IMR-90 (cell line): ENCODE results near the gene SLC22A6. TPM values are rescaled to one million over a fixed set of nuclear protein-coding genes. Genes with fewer than 3 reads are reported as not detected.

Source experiments
- ATAC-seq: fragments of 200-7000 bp; cut with Tn5 transposase; 2 replicates; pipeline ENCODE4 v1.9.1; 2020; ENCODE audit warnings: low read depth, mild to moderate bottlenecking, moderate library complexity
- BruUV-seq: library from RNA; stranded (reverse); fragments of 400-500 nt; replicated peaks from 2 replicates; lab custom pipeline; 2021; lab: Mats Ljungman, UMichigan
- CTCF ChIA-PET: fragments of 300-600 bp; formaldehyde crosslinking; extraction: SDS; loops from one replicate; lab custom pipeline; 2021; ENCODE audit warnings: antibody characterized with exemption; lab: Yijun Ruan, JAX
- POLR2A ChIA-PET: fragments of 300-600 bp; sonication (Branson Sonifier 250); formaldehyde crosslinking; loops from one replicate; lab custom pipeline; 2022; ENCODE audit warnings: antibody characterized with exemption; ENCODE audit not compliant: unreplicated experiment; lab: Charles Lee
- DNase-seq: peaks from one replicate; pipeline ENCODE4 v3.0.0; 2013
- H2AFZ ChIP-seq: replicated peaks from 2 replicates; pipeline ENCODE3; 2013; ENCODE audit warnings: low read length, mild to moderate bottlenecking; ENCODE audit not compliant: poor library complexity
- H2AK5ac ChIP-seq: 2 replicates; pipeline ENCODE4 v1.6.1; 2013; ENCODE audit warnings: low read depth, low read length, inconsistent platforms
- H2AK9ac ChIP-seq: replicated peaks from 2 replicates; pipeline ENCODE3; 2013; ENCODE audit warnings: mild to moderate bottlenecking, low read depth, low read length, moderate library complexity; ENCODE audit not compliant: poor library complexity
- H2BK120ac ChIP-seq: 2 replicates; pipeline ENCODE4 v1.6.1; 2013; ENCODE audit warnings: low read depth, low read length, inconsistent platforms
- H2BK15ac ChIP-seq: 3 replicates; pipeline ENCODE4 v1.6.1; 2013; ENCODE audit warnings: low read depth, low read length, inconsistent platforms
- H2BK20ac ChIP-seq: 2 replicates; pipeline ENCODE4 v1.6.1; 2013; ENCODE audit warnings: low read depth, mild to moderate bottlenecking, inconsistent platforms, low read length, moderate library complexity
- H2BK5ac ChIP-seq: 2 replicates; pipeline ENCODE4 v1.6.1; 2013; ENCODE audit warnings: mild to moderate bottlenecking, low read depth, low read length, inconsistent platforms; ENCODE audit not compliant: poor library complexity, severe bottlenecking
- H3K14ac ChIP-seq: replicated peaks from 2 replicates; pipeline ENCODE4 v1.6.1; 2013; ENCODE audit warnings: low read depth, low read length, inconsistent platforms
- H3K18ac ChIP-seq: 2 replicates; pipeline ENCODE4 v1.6.1; 2013; ENCODE audit warnings: low read depth, low read length, control low read depth
- H3K23ac ChIP-seq: 2 replicates; pipeline ENCODE4 v1.6.1; 2013; ENCODE audit warnings: low read depth, low read length, inconsistent platforms
- H3K27ac ChIP-seq: 2 replicates; pipeline ENCODE4 v1.5.1; 2013; ENCODE audit warnings: mild to moderate bottlenecking, control low read depth, low read length; ENCODE audit not compliant: insufficient read depth
- H3K27me3 ChIP-seq: 2 replicates; pipeline ENCODE4 v1.6.1; 2013; ENCODE audit warnings: low read length; ENCODE audit not compliant: control insufficient read depth, insufficient read depth
- H3K36me3 ChIP-seq: 2 replicates; pipeline ENCODE4 v1.6.1; 2013; ENCODE audit warnings: low read length, mixed read lengths; ENCODE audit not compliant: control insufficient read depth, insufficient read depth
- H3K4ac ChIP-seq: 2 replicates; pipeline ENCODE4 v1.6.1; 2013; ENCODE audit warnings: low read depth, low read length, inconsistent platforms
- H3K4me1 ChIP-seq: 2 replicates; pipeline ENCODE4 v1.6.1; 2013; ENCODE audit warnings: low read length, mixed read lengths; ENCODE audit not compliant: control insufficient read depth, insufficient read depth
- H3K4me2 ChIP-seq: 2 replicates; pipeline ENCODE4 v1.6.1; 2013; ENCODE audit warnings: low read depth, mild to moderate bottlenecking, control low read depth, low read length, moderate library complexity
- H3K4me3 ChIP-seq: 2 replicates; pipeline ENCODE4 v1.5.1; 2013; ENCODE audit warnings: low read depth, mild to moderate bottlenecking, control low read depth, low read length, moderate library complexity; ENCODE audit not compliant: insufficient read depth
- H3K56ac ChIP-seq: 2 replicates; pipeline ENCODE4 v1.6.1; 2013; ENCODE audit warnings: low read length, inconsistent platforms; ENCODE audit not compliant: insufficient read depth; ENCODE audit errors: extremely low read depth
- H3K79me1 ChIP-seq, 2 experiments: 2 replicates each; pipeline ENCODE4 v1.6.1; 2013; ENCODE audit warnings: low read length in 2 of 2, inconsistent platforms in 1 of 2, low read depth in 1 of 2
- H3K9ac ChIP-seq: 2 replicates; pipeline ENCODE4 v1.6.1; 2013; ENCODE audit warnings: low read depth, low read length, control low read depth
- H3K9me1 ChIP-seq: 2 replicates; pipeline ENCODE4 v1.6.1; 2013; ENCODE audit warnings: low read length, inconsistent platforms; ENCODE audit not compliant: insufficient read depth
- H3K9me3 ChIP-seq: 2 replicates; pipeline ENCODE4 v1.6.1; 2013; ENCODE audit warnings: low read length; ENCODE audit not compliant: control insufficient read depth, insufficient read depth
- H4K20me1 ChIP-seq: 2 replicates; pipeline ENCODE4 v1.6.1; 2013; ENCODE audit warnings: low read length, inconsistent platforms; ENCODE audit not compliant: insufficient read depth
- H4K5ac ChIP-seq: 2 replicates; pipeline ENCODE4 v1.6.1; 2013; ENCODE audit warnings: mild to moderate bottlenecking, low read depth, low read length, control low read depth
- H4K8ac ChIP-seq, 2 experiments: 2 replicates each; pipeline ENCODE4 v1.6.1; 2013; ENCODE audit warnings: low read depth in 2 of 2, low read length in 2 of 2, control low read depth in 1 of 2, inconsistent platforms in 1 of 2
- H4K91ac ChIP-seq: 2 replicates; pipeline ENCODE4 v1.6.1; 2013; ENCODE audit warnings: low read depth, low read length, inconsistent platforms; ENCODE audit not compliant: insufficient read depth
- BHLHE40 ChIP-seq: fragments of 150-350 bp; IDR thresholded peaks from 2 replicates; pipeline ENCODE4 v1.6.1; 2016; ENCODE audit warnings: mild to moderate bottlenecking, low read depth, low read length
- CEBPB ChIP-seq: IDR thresholded peaks from 2 replicates; pipeline ENCODE4 v1.6.1; 2012; ENCODE audit warnings: low read depth, low read length, improper control_type of control experiment
- CHD1 ChIP-seq: IDR thresholded peaks from 2 replicates; pipeline ENCODE4 v1.6.1; 2012; ENCODE audit warnings: low read depth, low read length, improper control_type of control experiment
- CTCF ChIP-seq: conservative IDR thresholded peaks from 2 replicates; pipeline ENCODE4 v1.5.1; 2012; ENCODE audit warnings: mild to moderate bottlenecking, low read depth, low read length, improper control_type of control experiment
- ELK1 ChIP-seq: fragments of 150-350 bp; IDR thresholded peaks from 2 replicates; pipeline ENCODE4 v1.6.1; 2016; ENCODE audit warnings: low read depth, mild to moderate bottlenecking, low read length, moderate library complexity, borderline replicate concordance
- FOS ChIP-seq: fragments of 150-350 bp; IDR thresholded peaks from 2 replicates; pipeline ENCODE4 v1.6.1; 2016; ENCODE audit warnings: low read depth, low read length
- MAFK ChIP-seq: IDR thresholded peaks from 2 replicates; pipeline ENCODE4 v1.6.1; 2012; ENCODE audit warnings: low read depth, low read length, improper control_type of control experiment
- MAZ ChIP-seq: IDR thresholded peaks from 2 replicates; pipeline ENCODE4 v1.6.1; 2012; ENCODE audit warnings: low read depth, mild to moderate bottlenecking, low read length, improper control_type of control experiment, moderate library complexity, borderline replicate concordance
- MXI1 ChIP-seq: IDR thresholded peaks from 2 replicates; pipeline ENCODE4 v1.6.1; 2012; ENCODE audit warnings: low read depth, mild to moderate bottlenecking, low read length, moderate library complexity, borderline replicate concordance
- NFE2L2 ChIP-seq: fragments of 150-350 bp; IDR thresholded peaks from 2 replicates; pipeline ENCODE4 v1.6.1; 2016; ENCODE audit warnings: low read depth, mild to moderate bottlenecking, low read length
- POLR2A ChIP-seq: IDR thresholded peaks from 2 replicates; pipeline ENCODE4 v1.6.1; 2012; ENCODE audit warnings: mild to moderate bottlenecking, low read depth, low read length
- RAD21 ChIP-seq: IDR thresholded peaks from 2 replicates; pipeline ENCODE4 v1.6.1; 2012; ENCODE audit warnings: low read length, improper control_type of control experiment
- RCOR1 ChIP-seq: IDR thresholded peaks from 2 replicates; pipeline ENCODE4 v1.6.1; 2012; ENCODE audit warnings: mild to moderate bottlenecking, low read length, improper control_type of control experiment; ENCODE audit not compliant: insufficient replicate concordance
- RFX5 ChIP-seq: IDR thresholded peaks from 2 replicates; pipeline ENCODE4 v1.8.0; 2012; ENCODE audit warnings: low read depth, mild to moderate bottlenecking, low read length, moderate library complexity
- SMC3 ChIP-seq: fragments of 150-350 bp; IDR thresholded peaks from 2 replicates; pipeline ENCODE4 v1.6.1; 2016; ENCODE audit warnings: low read depth, mild to moderate bottlenecking, antibody characterized with exemption, low read length, moderate library complexity
- WGBS, 2 experiments: methylation state at CpG; one replicate each; pipeline versions ENCODE4 v1.1.5 to v1.1.7; 2013; ENCODE audit warnings: missing lambda C conversion rate in 2 of 2; ENCODE audit not compliant: insufficient read length in 1 of 2; ENCODE audit errors: extremely low coverage in 2 of 2; 5-methylcytosine and 5-hydroxymethylcytosine counted together
- dilution Hi-C: fragments of 300-500 bp; cut with HindIII; formaldehyde crosslinking; loops from one replicate; pipeline ENCODE4 v1.14.3; 2018; ENCODE audit warnings: low sequenced_read_pairs; ENCODE audit not compliant: unreplicated experiment
- in situ Hi-C: fragments of 300-500 bp; cut with MboI; formaldehyde crosslinking; loops from 3 replicates; pipeline ENCODE4 v1.14.3; 2019; ENCODE audit warnings: low sequenced_read_pairs, inconsistent platforms, mixed read lengths
- intact Hi-C: fragments of 100-400 bp; cut with micrococcal nuclease; formaldehyde crosslinking; loops from 2 replicates; pipeline ENCODE4 v1.10.0; 2022
- polyA plus RNA-seq, 3 experiments: library from polyadenylated mRNA; depleted of rRNA; stranded (reverse); fragments of >200 nt; gene quantifications; 2 replicates each; pipeline ENCODE4 v1.2.3, GENCODE V29; 2012; ENCODE audit warnings: low replicate concordance in 1 of 3
- total RNA-seq: library from RNA; depleted of rRNA; stranded (reverse); fragments of >200 nt; gene quantifications from 2 replicates; pipeline ENCODE4 v1.2.3, GENCODE V29; 2012
- TF ChIP-seq, protein P1 (sequence below): fragments of 150-350 bp; IDR thresholded peaks from 2 replicates; pipeline ENCODE4 v1.6.1; 2017; ENCODE audit warnings: mild to moderate bottlenecking, antibody characterized with exemption, low read length, low read depth

Gene SLC22A6
- total and polyA plus RNA-seq, 2 of the 4 experiments (the other 2 are of a cell fraction), result not detected

DNA sequence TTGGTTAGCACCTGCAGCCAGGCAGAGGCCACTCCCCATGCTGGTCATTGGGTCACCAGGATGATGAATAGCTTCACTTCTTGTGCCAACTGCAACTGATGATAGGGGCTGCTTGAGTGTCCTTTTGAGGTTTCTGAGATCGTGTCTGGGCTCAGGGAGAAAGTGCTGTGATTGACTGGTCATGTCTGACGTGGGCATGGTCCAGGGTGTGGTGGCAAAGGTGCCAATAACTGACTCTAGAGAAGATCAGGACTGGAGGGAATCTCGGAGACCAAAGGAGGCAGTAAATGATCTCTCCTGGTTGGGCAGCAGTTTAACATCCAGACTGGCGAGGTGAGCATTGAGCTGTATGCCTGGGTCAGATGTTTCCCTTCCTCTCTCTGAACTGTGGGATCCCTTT is 10.0 kb upstream of the SLC22A6 start:
- TF ChIP-seq CEBPB (no peak), RCOR1 (no peak), ELK1 (no peak), POLR2A (no peak), BHLHE40 (no peak), NFE2L2 (no peak), MAFK (no peak), MAZ (no peak), RFX5 (no peak), RAD21 (no peak), MXI1 (no peak), CHD1 (no peak), SMC3 (no peak), FOS (no peak), CTCF (no peak)
- TF ChIP-seq, protein P1, sequence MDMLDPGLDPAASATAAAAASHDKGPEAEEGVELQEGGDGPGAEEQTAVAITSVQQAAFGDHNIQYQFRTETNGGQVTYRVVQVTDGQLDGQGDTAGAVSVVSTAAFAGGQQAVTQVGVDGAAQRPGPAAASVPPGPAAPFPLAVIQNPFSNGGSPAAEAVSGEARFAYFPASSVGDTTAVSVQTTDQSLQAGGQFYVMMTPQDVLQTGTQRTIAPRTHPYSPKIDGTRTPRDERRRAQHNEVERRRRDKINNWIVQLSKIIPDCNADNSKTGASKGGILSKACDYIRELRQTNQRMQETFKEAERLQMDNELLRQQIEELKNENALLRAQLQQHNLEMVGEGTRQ, result no peak
- CTCF ChIA-PET, result no interaction called here
- Histone ChIP-seq H3K56ac (no peak overlapping the region), H4K8ac (no peak overlapping the region), H2AFZ (no peak overlapping the region), H2BK20ac (no peak overlapping the region), H2BK5ac (no peak overlapping the region), H2AK9ac (no peak overlapping the region), H3K18ac (no peak overlapping the region), H3K23ac (no peak overlapping the region), H4K20me1 (no peaks in the 10 kb centered on the region), H3K9me1 (no peaks in the 10 kb centered on the region), H3K9ac (no peak overlapping the region), H3K27me3 (peaks cover 6% of the 10 kb centered on the region; the same call in 1 of the 2 replicates), H3K14ac (no peak overlapping the region), H2BK15ac (no peak overlapping the region), H3K4ac (no peak overlapping the region), H2BK120ac (no peak overlapping the region), H3K4me1 (no peaks in the 10 kb centered on the region), H3K79me1 (no peaks in the 10 kb centered on the region), H4K5ac (no peak overlapping the region), H3K27ac (no peak overlapping the region), H3K9me3 (no peaks in the 10 kb centered on the region), H3K4me2 (no peak overlapping the region), H4K91ac (no peak overlapping the region), H3K4me3 (no peak overlapping the region), H2AK5ac (no peak overlapping the region), H3K36me3 (no peaks in the 10 kb centered on the region)
- no peak for ATAC-seq
- no peak for DNase-seq
- 18% methylated on average over 3 of the region's 4 CpGs; no CpG with 5 or more reads in 1 of the 2 experiments for WGBS, 2 experiments
- in situ Hi-C loops (no loop called here), intact Hi-C loops (no loop called here), dilution Hi-C loops (no loop called here)
- no TSS peak for BruUV-seq
- POLR2A ChIA-PET, result no interaction called here
